Fibroblast of lung (primary cell): ENCODE measurements around the gene SIRT5.

ENCODE experiments used
- CTCF ChIP-seq, 2 donors: IDR thresholded peaks in 1 of 2; conservative IDR thresholded peaks in 1 of 2; 1 replicate in 1 of 2; 2 replicates in 1 of 2; pipeline ENCODE4 v1.5.1; 2011 to 2012; ENCODE audit warnings: low read length in 2 of 2, control low read depth in 1 of 2, inconsistent platforms in 1 of 2, low read depth in 1 of 2, mild to moderate bottlenecking in 1 of 2
- EZH2 ChIP-seq: IDR thresholded peaks from 2 replicates; pipeline ENCODE4 v1.5.1; 2012; ENCODE audit warnings: low read length, control low read depth, mild to moderate bottlenecking; ENCODE audit errors: missing control alignments

GRCh38 chr6:13660273-13660672 is 85.9 kb downstream of the SIRT5 start:
- TF ChIP-seq CTCF (conservative IDR thresholded peaks at IDR 0.05 in 1 of 2, IDR thresholded peaks at IDR 0.05 in 1 of 2; ENCODE audit: low read depth in 1 of 2, low read length in 2 of 2) (no peak), EZH2 (no peak)
